ENCODE measurements around the gene CFAP299. TPM values are rescaled to one million over a fixed set of nuclear protein-coding genes. Genes with fewer than 3 reads are reported as not detected.

Gene CFAP299
- total and polyA plus RNA-seq, 9 of the 15 experiments (the other 6 are each of a cell fraction or from before 2014, with no cell fraction given): 0.09 to 3.0 (median 0.76) TPM

GRCh38 chr4:80302616-80303223 lies 32.8 kb upstream of the CFAP299 start (continued):
- TF ChIP-seq CUX1 (CRISPR knock-in tag; IDR thresholded peaks at IDR 0.05): no peak
- TF ChIP-seq BCL6 (CRISPR knock-in tag; IDR thresholded peaks at IDR 0.05): no peak
- no peak for TF ChIP-seq PHF8 (IDR thresholded peaks at IDR 0.05; ENCODE audit: borderline replicate concordance, low read length)
- TF ChIP-seq CBX3 (IDR thresholded peaks at IDR 0.05; ENCODE audit: borderline replicate concordance in 1 of 2, low read length in 2 of 2): no peak
- no peak for TF ChIP-seq CHD1 (IDR thresholded peaks at IDR 0.05; ENCODE audit: low read length)
- no peak for TF ChIP-seq FOXA1 (IDR thresholded peaks at IDR 0.05; ENCODE audit: borderline replicate concordance)
- no peak for TF ChIP-seq ZNF134 (CRISPR knock-in tag; conservative IDR thresholded peaks at IDR 0.05)
- no peak for TF ChIP-seq EP400 (IDR thresholded peaks at IDR 0.05)
- TF ChIP-seq NFYB (IDR thresholded peaks at IDR 0.05; ENCODE audit: extremely low read depth, insufficient read length): no peak
- no peak for TF ChIP-seq PTTG1 (tag; IDR thresholded peaks at IDR 0.05; ENCODE audit: low read depth)
- no peak for TF ChIP-seq ZFPM2 (CRISPR knock-in tag; IDR thresholded peaks at IDR 0.05)
- TF ChIP-seq CREBBP (IDR thresholded peaks at IDR 0.05; ENCODE audit: low read depth, low read length): no peak
- no peak for TF ChIP-seq ZSCAN32 (CRISPR knock-in tag; IDR thresholded peaks at IDR 0.05)

Data from K562 (cell line).